Stimulated activated CD4-positive, alpha-beta T cell treated with anti-CD3 and anti-CD28 coated beads, Interleukin-15, amount 100 ng/mL, for 24 hours (primary cell): ENCODE measurements around the gene EFNA3.

Source experiments
- DNase-seq: peaks from one replicate; pipeline ENCODE4 v3.0.0-alpha.2; 2020

The EFNA3 gene

DNA sequence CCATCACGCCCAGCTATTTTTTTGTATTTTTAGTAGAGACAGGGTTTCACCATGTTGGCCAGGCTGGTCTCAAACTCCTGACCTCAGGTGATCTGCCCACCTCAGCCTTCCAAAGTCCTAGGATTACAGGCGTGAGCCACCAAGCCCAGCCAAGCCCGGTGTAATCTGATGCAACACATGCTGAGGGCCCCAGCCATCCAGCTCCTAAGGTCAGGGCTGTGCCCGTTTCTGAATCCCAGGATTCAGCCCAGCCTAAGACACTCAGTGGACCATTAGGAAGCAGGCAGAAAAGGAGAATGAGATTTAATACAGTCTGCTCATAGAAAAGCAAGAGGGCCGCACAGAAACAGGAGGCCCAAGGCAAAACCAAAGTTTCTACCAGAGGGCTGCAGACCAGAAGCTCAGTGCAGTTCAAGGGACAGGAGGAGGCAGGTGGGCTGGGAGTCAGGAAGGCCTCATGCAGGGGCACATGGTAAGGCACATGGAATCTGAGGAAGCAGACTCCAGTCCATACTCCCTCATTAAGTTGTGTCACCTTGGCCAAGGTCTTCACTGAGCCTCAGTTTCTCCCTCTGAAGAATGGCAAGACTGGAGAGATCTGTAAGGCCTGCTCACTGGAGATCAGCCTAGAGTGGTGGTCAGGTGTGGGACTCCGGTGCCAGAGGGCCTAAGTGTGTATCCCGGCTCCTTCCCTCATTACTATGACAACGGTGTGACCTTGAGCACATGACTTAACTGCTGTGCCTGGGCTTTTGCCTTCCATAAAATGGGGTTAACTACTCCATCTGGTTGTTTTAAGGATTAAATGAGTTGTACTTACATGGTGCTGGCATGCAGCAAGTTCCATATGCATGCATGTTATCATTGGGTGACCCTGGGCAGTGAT lies 29.9 kb upstream of the EFNA3 start:
- DNase-seq, result no peak

DNA sequence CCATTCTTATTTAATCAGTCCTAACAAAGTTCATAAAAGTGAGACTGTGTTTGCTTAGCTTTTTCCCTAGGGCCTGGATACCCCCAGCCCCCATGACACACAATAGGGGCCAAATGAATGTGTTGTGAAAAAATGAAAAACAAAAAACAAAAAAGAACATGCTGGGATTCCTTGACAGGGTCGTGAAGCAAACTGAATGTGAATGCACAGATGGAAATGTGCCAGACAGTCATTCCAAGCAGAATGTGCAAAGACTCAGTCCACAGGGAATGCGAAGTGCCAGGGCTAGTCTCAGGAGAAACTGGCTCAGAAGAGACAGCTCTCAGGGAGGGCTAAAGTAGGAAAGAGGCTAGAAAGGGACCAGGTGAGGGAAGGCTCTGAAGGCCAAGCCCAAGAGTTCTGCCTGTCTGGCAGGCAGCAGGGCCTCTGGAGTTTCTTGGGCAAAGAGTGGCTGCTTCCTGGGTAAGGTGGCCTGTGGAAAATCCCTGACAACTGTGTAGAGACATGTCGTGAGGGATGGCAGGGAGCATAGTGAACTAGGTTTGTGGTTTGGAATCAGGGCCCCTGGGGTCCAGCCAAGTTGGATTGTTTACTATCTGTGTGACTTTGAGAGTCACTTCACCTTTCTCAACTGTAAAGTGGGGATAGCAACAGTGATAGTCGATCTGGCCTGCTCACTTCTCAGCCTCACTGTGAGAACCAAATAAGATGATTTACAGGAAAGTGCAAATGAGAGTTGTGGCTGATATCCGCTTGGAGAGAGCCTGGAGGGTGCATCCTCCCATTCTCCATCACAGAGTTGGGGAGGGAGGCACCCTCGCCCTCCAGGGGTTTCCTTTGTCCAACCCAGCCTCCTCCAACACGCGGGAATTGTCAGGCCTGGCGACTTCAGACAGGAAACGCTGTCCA lies 28.7 kb upstream of the EFNA3 start:
- no peak for DNase-seq

DNA sequence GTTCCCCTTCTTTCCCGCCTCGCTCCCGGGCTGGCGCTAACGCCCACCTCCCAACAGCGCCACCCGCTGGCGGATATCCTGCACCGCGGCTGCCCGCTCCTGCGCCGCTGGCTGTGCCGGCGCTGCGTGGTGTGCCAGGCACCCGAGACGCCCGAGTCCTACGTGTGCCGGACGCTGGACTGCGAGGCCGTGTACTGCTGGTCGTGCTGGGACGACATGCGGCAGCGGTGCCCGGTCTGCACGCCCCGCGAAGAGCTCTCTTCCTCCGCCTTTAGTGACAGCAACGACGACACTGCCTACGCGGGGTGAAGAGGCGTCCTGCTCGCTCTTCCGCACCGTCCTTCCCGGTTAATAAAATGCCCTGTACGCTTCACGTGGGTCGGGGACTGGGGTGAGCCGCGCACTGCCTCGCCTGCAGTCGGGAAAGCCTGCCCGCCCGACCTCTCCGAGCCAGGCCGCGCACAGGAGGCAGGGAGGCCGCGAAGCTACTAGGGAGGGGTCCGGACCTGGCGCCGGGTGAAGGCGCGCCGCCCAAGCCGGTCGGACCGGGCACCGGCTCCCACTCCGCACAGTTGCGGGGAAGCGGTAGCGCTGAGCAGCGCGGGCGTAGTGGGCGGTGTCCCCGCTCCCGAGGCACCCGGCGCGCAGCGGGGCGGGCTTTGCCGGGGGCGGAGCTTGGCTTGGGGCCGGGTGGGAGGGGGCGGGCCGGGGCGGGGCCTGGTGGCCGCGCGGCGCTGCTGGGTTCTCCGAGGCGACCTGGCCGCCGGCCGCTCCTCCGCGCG lies 27.9 kb upstream of the EFNA3 start, which contains the start of gene ADAM15:
Gene ADAM15 (plus strand): TSS at position 757 of the 782 bp plus-strand sequence. CDS start 71 bp downstream, outside the sequence.
- peak; percentile 86 for DNase-seq

DNA sequence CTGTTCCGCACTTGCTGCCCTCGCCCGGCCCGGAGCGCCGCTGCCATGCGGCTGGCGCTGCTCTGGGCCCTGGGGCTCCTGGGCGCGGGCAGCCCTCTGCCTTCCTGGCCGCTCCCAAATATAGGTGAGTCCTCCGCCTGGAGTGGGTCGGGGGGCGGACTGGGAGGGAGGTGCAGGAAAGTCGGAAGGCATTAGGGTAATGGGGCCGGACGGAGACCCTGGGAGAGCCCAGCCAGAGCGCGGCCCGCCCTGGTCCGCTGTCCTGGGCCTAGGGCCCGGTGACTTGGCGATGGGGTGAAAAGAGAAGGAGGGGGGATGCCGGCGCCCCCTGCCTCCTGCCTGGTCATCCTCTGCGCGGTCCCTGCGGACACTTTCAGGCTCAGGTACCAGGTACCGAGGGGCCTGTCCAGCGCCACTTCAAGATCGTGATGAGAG lies 27.3 kb upstream of the EFNA3 start:
- no peak for DNase-seq

DNA sequence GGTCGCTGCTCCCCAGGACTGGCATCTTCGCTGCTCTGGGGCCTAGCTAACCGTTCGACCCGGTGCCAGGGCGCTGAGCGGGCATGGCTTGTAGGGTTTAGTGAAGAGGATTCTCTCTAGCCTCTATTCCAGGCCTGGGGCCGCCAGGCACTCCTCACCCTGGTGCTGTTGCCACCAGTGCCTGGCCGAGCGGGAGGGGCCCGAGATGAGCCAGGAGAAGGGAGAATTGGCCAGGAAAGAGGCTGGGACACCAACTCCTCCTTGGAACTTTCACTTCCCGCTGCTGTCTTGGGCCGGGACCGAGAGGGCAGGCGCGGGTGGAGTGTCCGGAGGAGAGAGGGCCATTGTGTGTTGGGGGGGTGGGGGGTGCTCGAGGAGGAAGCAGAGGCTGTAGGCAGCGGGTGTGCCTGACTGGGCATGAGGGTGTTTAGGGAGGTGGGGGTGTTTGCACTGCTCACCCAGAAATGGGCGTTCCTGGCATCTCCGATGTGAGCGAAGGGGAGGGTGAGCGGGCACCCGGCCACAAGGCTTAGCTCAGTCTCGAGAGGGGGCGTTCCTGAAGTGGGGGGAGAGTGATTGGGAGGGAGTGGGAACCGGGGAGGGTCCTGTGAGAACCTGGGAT lies 26.7 kb upstream of the EFNA3 start:
- DNase-seq, result peak; percentile 60

DNA sequence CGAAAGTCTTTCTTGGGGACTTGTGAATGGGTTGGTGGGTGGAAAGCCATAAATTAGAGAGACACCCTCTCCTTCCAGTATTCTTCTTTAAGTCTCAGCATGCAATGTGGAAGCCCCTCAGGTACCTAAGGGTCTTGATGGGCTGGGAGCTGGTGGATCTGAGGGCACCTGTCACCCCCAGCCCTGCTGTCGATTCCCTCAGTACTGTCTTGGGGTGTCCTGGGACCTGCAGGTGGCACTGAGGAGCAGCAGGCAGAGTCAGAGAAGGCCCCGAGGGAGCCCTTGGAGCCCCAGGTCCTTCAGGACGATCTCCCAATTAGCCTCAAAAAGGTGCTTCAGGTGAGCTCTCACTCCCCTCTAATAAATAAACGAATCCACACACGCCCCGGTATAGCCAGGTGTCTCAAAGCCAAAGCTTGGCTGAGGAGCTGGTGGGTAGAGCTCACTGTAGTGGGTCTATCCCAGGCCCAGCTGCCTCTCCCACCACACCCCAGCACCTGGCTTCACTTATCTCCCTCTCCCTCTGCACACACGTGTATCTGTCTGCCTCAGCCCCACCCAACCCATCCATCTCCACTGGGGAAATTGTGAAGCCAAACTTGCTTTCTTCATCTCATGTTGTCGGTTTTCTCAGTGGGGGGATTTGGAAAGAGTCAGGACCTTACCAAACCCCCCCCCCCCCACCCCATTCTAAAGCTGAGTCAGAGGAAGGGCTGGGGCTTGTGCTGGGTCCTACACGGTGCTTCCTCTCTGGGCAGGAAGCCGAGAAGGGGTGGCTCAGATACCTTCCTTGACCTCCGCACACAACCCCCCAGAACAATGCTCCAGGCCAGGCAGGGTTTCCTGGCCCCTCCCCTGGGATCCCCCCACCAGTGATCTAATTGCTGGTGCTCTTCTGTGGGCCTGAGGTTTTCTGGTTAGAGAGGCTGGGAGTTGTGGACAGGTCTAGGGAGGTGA lies 25.9 kb upstream of the EFNA3 start:
- peak; percentile 54 for DNase-seq

DNA sequence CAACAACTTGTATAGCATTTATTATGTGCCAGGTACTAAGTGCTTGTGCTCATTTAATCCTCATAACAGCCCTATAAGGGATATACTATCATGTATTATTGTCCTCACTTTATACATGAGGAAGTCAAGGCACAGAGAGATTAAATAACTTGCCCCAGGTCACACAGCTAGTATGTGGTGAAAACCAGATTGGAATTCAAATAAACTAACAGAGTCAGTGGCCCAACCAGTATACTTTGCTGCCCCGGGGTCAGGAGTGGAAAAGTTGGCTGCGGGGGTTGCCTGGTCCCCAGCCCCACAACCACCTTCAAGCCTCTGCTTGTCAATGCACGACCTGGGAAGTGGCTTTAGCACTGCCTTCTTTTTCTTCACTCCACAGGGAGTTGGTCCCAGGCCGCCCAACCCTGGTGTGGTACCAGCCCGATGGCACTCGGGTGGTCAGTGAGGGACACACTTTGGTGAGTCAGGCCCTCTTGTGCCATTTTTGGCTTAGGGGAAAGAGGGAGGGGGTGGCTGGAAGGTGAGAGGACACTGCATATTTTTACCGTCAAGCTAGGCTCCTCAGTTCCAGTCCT lies 25.0 kb upstream of the EFNA3 start:
- DNase-seq, result no peak

DNA sequence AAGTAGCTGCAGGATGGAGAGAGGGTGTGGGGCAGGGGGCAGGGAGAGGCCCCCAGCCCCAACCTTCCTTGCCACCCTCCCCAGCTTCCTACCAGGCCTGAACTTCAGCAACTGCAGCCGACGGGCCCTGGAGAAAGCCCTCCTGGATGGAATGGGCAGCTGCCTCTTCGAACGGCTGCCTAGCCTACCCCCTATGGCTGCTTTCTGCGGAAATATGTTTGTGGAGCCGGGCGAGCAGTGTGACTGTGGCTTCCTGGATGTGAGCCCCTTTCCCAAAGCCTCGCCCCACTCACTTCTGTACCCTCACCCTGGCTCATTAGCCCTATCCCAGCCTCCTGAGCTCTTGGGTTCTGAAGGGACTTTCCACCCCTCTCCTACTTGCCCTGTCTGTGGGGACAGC lies 21.5 kb upstream of the EFNA3 start:
- no peak for DNase-seq

DNA sequence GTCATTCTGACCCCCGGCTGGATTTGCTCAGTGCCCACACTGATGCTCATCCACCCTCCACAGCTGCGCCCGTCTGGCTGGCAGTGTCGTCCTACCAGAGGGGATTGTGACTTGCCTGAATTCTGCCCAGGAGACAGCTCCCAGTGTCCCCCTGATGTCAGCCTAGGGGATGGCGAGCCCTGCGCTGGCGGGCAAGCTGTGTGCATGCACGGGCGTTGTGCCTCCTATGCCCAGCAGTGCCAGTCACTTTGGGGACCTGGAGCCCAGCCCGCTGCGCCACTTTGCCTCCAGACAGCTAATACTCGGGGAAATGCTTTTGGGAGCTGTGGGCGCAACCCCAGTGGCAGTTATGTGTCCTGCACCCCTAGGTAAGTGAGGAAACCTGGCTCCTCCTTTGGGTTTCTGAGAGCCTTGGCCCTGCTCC lies 20.8 kb upstream of the EFNA3 start:
- no peak for DNase-seq

DNA sequence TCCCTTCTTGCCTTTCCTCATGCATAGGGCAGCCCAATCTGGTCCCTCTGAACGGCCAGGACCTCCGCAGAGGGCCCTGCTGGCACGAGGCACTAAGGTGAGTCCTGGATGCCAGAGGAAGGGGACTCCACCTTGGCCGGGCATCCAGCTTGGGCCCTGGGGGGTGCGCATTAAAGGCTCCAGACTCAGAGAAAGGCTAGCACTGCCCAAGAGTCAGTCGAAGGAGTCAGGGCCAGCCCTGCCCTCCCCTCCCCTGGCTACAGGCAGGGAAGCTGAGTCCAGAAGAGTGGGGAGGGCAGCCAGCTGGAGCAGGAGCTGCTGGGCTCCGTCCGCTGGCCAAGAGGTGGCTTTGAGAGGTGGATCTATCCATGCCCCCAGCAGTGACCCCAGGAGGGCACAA lies 17.9 kb upstream of the EFNA3 start:
- DNase-seq, result no peak

DNA sequence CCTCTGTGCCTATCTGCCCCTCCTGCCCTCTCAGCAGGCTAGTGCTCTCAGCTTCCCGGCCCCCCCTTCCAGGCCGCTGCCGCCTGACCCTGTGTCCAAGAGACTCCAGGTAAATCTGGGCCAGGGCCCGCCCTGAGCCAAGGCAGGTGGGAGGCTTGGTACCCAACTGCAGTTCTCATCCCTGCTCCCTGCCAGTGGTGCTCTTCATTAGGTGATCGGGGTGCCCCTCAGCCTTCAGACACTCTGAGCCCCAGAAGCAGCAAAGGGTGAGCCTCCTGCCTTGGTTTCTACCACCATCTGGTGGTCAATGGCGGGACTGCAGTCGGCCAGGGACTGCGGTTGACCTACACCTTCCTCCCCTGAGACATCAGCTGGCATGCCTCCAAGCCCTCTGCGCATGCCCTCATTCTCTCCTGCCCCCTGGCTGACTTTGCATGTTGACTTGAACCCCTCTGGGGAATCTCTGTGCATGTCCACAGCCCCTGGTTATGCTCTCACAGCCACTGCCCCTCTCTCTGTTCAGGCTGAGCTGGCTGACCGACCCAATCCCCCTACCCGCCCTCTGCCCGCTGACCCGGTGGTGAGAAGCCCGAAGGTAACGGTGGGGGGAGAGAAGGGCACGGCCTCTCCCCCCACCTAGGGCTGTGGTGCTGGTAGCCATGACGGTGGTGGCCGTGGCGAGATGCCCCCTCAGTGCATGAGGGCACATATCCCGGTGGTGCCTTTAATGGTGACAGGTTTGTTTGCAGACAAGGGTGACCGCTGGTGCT lies 17.1 kb upstream of the EFNA3 start:
- DNase-seq, result peak; percentile 96

DNA sequence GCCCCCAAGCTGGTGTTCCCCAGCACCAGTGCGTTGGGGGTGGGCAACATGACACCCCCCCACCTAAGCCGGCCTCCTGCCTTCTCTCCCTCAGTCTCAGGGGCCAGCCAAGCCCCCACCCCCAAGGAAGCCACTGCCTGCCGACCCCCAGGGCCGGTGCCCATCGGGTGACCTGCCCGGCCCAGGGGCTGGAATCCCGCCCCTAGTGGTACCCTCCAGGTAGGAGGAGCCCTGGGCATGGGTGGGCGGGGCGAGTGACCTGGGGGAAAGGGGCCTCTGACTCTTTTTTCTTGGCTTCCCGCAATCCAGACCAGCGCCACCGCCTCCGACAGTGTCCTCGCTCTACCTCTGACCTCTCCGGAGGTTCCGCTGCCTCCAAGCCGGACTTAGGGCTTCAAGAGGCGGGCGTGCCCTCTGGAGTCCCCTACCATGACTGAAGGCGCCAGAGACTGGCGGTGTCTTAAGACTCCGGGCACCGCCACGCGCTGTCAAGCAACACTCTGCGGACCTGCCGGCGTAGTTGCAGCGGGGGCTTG lies 16.4 kb upstream of the EFNA3 start:
- peak; percentile 27 for DNase-seq

DNA sequence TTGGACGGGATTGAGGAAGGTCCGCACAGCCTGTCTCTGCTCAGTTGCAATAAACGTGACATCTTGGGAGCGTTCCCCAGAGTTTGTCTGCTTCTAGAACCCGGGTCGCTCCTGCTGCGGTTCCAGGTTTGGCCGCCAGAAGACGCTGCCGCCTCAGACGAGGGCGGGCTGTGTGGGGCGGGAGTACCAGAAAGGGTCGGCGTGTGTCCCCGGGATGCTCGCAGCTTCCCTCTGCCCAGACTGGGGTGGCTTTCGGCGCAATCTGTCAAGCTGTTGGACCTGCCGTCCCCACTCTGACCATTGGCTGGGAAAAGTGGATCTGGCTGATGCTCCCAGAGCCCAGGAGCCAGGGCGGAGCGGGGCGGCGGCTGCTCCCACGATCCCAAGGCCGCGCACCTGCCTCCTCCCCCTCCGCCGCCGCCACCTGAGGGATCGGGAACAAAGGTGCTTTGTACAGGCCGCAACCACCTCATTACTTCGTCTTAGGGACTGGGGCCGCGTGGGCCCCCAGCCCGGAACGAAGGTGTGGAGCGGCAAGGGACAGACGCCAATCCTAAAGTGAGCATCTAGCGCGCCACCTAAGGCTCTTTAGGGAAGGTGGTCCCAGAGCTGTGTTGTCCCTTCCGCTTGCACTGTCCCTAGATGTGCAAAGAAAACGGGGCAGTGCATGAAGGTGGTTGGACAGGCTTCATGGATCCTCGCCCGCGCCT lies 15.8 kb upstream of the EFNA3 start:
- peak; percentile 86 for DNase-seq

DNA sequence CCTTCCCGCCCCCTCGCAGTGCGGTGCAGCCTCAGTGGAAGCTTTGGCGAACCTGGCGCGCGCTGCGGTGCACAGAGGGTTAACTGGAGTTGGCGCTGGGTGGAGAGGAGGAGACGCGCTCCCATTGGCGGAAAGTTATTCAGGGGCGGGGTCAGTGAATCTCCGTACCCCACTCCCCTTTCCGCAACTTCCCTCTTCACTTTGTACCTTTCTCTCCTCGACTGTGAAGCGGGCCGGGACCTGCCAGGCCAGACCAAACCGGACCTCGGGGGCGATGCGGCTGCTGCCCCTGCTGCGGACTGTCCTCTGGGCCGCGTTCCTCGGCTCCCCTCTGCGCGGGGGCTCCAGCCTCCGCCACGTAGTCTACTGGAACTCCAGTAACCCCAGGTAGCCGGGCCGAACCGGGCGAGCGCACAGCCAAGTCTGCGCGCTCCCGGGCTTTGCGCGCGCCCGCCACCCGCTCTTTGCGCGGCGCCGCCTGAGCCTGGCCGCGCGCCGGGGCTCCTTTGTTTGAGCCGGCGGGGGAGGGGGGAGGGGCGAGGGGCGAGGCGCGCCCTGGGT lies 15.0 kb upstream of the EFNA3 start, which contains the start of gene EFNA4:
Gene EFNA4 (plus strand): TSS at position 191 of the 561 bp plus-strand sequence. CDS start 84 bp downstream, at position 275.
- DNase-seq, result peak; percentile 92

DNA sequence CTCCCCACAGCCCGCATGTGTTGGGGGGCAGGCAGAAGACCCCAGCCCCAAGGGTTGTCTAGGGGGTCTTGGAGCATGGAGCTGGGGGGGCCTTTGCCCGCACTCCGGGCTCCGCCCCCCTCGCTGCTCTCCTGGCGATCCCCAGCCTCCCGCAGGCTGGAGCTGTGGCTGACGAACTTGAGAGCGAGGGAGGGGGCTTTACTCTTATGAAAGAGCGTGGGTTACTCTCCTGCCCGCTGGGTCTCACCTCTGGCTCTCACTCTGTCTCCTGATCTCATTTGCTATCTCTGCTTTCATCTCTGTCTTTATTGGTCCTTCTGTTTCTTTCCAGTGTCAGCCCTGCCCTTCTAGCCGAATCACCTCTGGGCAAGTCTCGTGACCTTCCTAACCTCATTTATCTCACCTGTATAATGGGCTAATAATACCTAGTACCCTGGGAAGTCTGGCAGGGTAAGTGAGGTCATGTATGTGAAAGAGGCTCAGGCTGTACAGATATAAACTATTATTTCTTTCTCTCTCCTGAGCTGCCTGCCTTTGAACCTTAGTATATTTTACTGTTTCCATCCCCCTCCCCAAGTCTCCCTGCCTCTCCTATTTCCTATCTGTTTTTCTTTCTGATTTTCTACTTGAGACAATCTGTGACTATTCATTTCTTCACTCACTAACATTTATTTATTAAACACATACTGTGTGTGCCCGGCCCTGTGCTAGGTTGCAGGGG lies 14.4 kb upstream of the EFNA3 start:
- peak; percentile 43 for DNase-seq

DNA sequence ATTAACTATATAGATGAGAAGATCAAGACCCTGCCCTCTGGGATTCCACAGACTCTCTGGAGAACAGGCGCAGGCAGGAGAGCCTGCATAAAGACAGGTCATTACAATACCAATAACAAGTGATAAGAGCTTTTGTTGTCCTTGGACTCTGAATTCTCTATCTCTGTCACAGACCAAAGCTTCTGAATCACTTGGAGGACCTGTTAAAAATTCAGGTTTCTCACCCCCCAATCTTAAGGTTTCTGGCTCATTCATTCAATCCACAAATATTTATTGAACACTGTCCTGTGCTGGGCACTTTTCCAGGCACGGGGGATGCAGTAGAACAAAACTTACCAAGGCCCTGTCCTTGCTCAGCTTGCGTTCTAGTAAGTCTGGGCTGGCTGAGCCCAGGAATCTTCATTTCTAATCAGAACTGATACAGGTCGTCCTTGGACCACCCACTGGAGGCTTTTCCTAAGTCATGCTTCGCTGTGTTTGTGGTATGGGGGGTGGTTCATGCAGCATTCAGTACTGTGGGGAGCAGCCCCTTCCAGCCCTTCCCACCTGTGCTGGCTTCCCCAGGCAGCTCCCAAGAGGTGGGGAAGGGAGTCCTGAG lies 13.7 kb upstream of the EFNA3 start:
- DNase-seq, result no peak

DNA sequence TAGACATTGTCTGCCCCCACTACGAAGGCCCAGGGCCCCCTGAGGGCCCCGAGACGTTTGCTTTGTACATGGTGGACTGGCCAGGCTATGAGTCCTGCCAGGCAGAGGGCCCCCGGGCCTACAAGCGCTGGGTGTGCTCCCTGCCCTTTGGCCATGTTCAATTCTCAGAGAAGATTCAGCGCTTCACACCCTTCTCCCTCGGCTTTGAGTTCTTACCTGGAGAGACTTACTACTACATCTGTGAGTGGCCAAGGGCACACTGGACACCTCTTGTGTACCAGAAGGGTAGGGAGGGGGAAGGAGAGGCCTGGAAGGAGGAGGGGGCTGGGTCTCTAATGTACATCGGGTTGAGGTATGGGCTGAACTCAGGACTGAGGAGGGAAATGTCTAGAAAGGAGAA lies 11.9 kb upstream of the EFNA3 start:
- no peak for DNase-seq
